CD4-positive, CD25-positive, alpha-beta regulatory T cell (primary cell): ENCODE data around the gene COG5. TPM values are rescaled to one million over a fixed set of nuclear protein-coding genes. Genes with fewer than 3 reads are reported as not detected.

Experiments
- ATAC-seq, 2 donors: fragments of 150-1000 bp; cut with Tn5 transposase; one replicate each; pipeline ENCODE4 v1.10.0; 2021; ENCODE audit warnings: low read depth in 2 of 2, moderate number of reproducible peaks in 2 of 2, moderate library complexity in 1 of 2
- DNase-seq, 3 donors: peaks; one replicate each; pipeline versions ENCODE4 v3.0.0 to v3.0.0-alpha.2; 2012 to 2022; ENCODE audit warnings: mixed read lengths in 1 of 3
- H3K27ac ChIP-seq: one replicate; pipeline ENCODE4 v1.7.0; 2013; ENCODE audit warnings: mild to moderate bottlenecking, low read length; ENCODE audit not compliant: insufficient read depth, poor library complexity, severe bottlenecking
- H3K27me3 ChIP-seq: one replicate; pipeline ENCODE4 v1.7.0; 2013; ENCODE audit warnings: low read length; ENCODE audit not compliant: control insufficient read depth, insufficient read depth
- H3K36me3 ChIP-seq: one replicate; pipeline ENCODE4 v1.7.0; 2013; ENCODE audit warnings: mild to moderate bottlenecking, low read length, moderate library complexity; ENCODE audit not compliant: control insufficient read depth, insufficient read depth
- H3K4me1 ChIP-seq: 2 replicates; pipeline ENCODE4 v1.7.0; 2013; ENCODE audit warnings: mild to moderate bottlenecking, low read length; ENCODE audit not compliant: insufficient read depth, control insufficient read depth, poor library complexity, severe bottlenecking
- H3K4me3 ChIP-seq: one replicate; pipeline ENCODE4 v1.7.0; 2013; ENCODE audit warnings: low read depth, mild to moderate bottlenecking, low read length, moderate library complexity
- H3K9me3 ChIP-seq, 2 experiments: 1 replicate in 1 of 2; 2 replicates in 1 of 2; pipeline ENCODE4 v1.7.0; 2013; ENCODE audit warnings: low read length in 2 of 2, mild to moderate bottlenecking in 1 of 2, moderate library complexity in 1 of 2; ENCODE audit not compliant: control insufficient read depth in 2 of 2
- H3K27ac Mint-ChIP-seq, 3 donors: one replicate each; pipeline ENCODE4 v1.8.0; 2020 to 2022; ENCODE audit warnings: mild to moderate bottlenecking in 3 of 3, mixed read lengths in 3 of 3, moderate library complexity in 2 of 3
- H3K27me3 Mint-ChIP-seq: one replicate; pipeline ENCODE4 v1.8.0; 2022; ENCODE audit warnings: mild to moderate bottlenecking, mixed read lengths
- H3K36me3 Mint-ChIP-seq: one replicate; pipeline ENCODE4 v1.8.0; 2020; ENCODE audit warnings: mixed read lengths
- H3K4me1 Mint-ChIP-seq, 4 donors: one replicate each; pipeline ENCODE4 v1.8.0; 2020 to 2022; ENCODE audit warnings: mixed read lengths in 4 of 4, mild to moderate bottlenecking in 1 of 4
- H3K4me3 Mint-ChIP-seq, 4 donors: one replicate each; pipeline ENCODE4 v1.8.0; 2020 to 2022; ENCODE audit warnings: mild to moderate bottlenecking in 4 of 4, mixed read lengths in 4 of 4, moderate library complexity in 3 of 4
- H3K9me3 Mint-ChIP-seq, 7 donors: one replicate each; pipeline ENCODE4 v1.8.0; 2020 to 2022; ENCODE audit warnings: mixed read lengths in 7 of 7, mild to moderate bottlenecking in 3 of 7, moderate library complexity in 2 of 7
- polyA plus RNA-seq, 4 donors: library from polyadenylated mRNA; unstranded; fragments of 300-500 nt; fragmentation: Illumina TruSeq; gene quantifications; one replicate each; pipeline ENCODE4 v1.2.3, GENCODE V29; 2021
- total RNA-seq: library from RNA; stranded (reverse); gene quantifications from one replicate; pipeline ENCODE4 v1.2.3, GENCODE V29; 2022

COG5 gene
- total and polyA plus RNA-seq, 5 donors from 2014 or later, result 23.2 to 68.2 (median 34.5) TPM

- Mint-ChIP-seq H3K4me3 (no peak overlapping the region), H3K4me1 (peaks cover 0 to 11% (median 6%) of the 10 kb centered on the region in 4 donors), H3K9me3 (no peaks in the 10 kb centered on the region), H3K36me3 (peaks cover 28% of the 10 kb centered on the region), H3K27me3 (no peaks in the 10 kb centered on the region), H3K27ac (no peak overlapping the region)
- DNase-seq (no peak), ATAC-seq (no peak)
- Histone ChIP-seq H3K27me3 (no peaks in the 10 kb centered on the region), H3K9me3 (no peaks in the 10 kb centered on the region), H3K36me3 (peaks cover 20% of the 10 kb centered on the region), H3K4me3 (no peak overlapping the region), H3K4me1 (no peaks in the 10 kb centered on the region), H3K27ac (no peak overlapping the region)
Measured at GRCh38 chr7:107319724-107320228, 243.9 kb downstream of the COG5 start.

GRCh38 chr7:107318523-107319160, 245.1 kb downstream of the COG5 start:
- no peak overlapping the region for H3K27ac Mint-ChIP-seq
- no peaks in the 10 kb centered on the region for H3K27me3 ChIP-seq
- DNase-seq, result no peak
- no peaks in the 10 kb centered on the region for H3K4me1 ChIP-seq
- H3K4me1 Mint-ChIP-seq, result peaks cover 0 to 11% (median 6%) of the 10 kb centered on the region in 4 donors
- no peak overlapping the region for H3K27ac ChIP-seq
- peaks cover 31% of the 10 kb centered on the region for H3K36me3 Mint-ChIP-seq
- H3K4me3 ChIP-seq, result no peak overlapping the region
- no peaks in the 10 kb centered on the region for H3K27me3 Mint-ChIP-seq
- H3K4me3 Mint-ChIP-seq, result no peak overlapping the region
- no peaks in the 10 kb centered on the region for H3K9me3 Mint-ChIP-seq
- H3K36me3 ChIP-seq, result peaks cover 18% of the 10 kb centered on the region
- no peaks in the 10 kb centered on the region for H3K9me3 ChIP-seq
- no peak for ATAC-seq

GRCh38 chr7:107315716-107316220, 248.0 kb downstream of the COG5 start:
- peaks cover 0 to 5% (median 4%) of the 10 kb centered on the region in 4 donors for H3K4me1 Mint-ChIP-seq
- no peaks in the 10 kb centered on the region for H3K9me3 Mint-ChIP-seq
- H3K27me3 Mint-ChIP-seq, result no peaks in the 10 kb centered on the region
- no peaks in the 10 kb centered on the region for H3K27me3 ChIP-seq
- H3K4me3 ChIP-seq, result no peak overlapping the region
- H3K4me3 Mint-ChIP-seq, result peak overlapping the region in 1 of 4 donors; percentile 54
- no peak overlapping the region for H3K27ac ChIP-seq
- H3K36me3 ChIP-seq, result peaks cover 2% of the 10 kb centered on the region
- ATAC-seq (no peak), DNase-seq (no peak)
- H3K36me3 Mint-ChIP-seq, result peaks cover 32% of the 10 kb centered on the region
- no peaks in the 10 kb centered on the region for H3K9me3 ChIP-seq
- no peaks in the 10 kb centered on the region for H3K4me1 ChIP-seq
- H3K27ac Mint-ChIP-seq, result no peak overlapping the region

GRCh38 chr7:107313355-107313754, 250.4 kb downstream of the COG5 start:
- no peaks in the 10 kb centered on the region for H3K9me3 Mint-ChIP-seq
- DNase-seq (no peak), ATAC-seq (no peak)
- no peaks in the 10 kb centered on the region for H3K4me1 ChIP-seq
- no peaks in the 10 kb centered on the region for H3K9me3 ChIP-seq
- H3K36me3 Mint-ChIP-seq, result peaks cover 32% of the 10 kb centered on the region
- no peak overlapping the region for H3K4me3 ChIP-seq
- no peaks in the 10 kb centered on the region for H3K27me3 Mint-ChIP-seq
- no peak overlapping the region for H3K4me3 Mint-ChIP-seq
- peaks cover 2% of the 10 kb centered on the region for H3K36me3 ChIP-seq
- H3K27ac Mint-ChIP-seq, result no peak overlapping the region
- peaks cover 0 to 11% (median 4%) of the 10 kb centered on the region in 4 donors for H3K4me1 Mint-ChIP-seq
- H3K27me3 ChIP-seq, result no peaks in the 10 kb centered on the region
- H3K27ac ChIP-seq, result no peak overlapping the region

- Mint-ChIP-seq H3K27ac (no peak overlapping the region), H3K36me3 (peaks cover 30% of the 10 kb centered on the region), H3K9me3 (no peaks in the 10 kb centered on the region), H3K4me3 (no peak overlapping the region), H3K27me3 (no peaks in the 10 kb centered on the region), H3K4me1 (peaks cover 0 to 13% (median 4%) of the 10 kb centered on the region in 4 donors)
- Histone ChIP-seq H3K27me3 (no peaks in the 10 kb centered on the region), H3K36me3 (peaks cover 2% of the 10 kb centered on the region), H3K4me3 (no peak overlapping the region), H3K4me1 (no peaks in the 10 kb centered on the region), H3K27ac (no peak overlapping the region), H3K9me3 (no peaks in the 10 kb centered on the region)
- ATAC-seq (no peak), DNase-seq (no peak)
Measured at GRCh38 chr7:107312418-107312817, 251.3 kb downstream of the COG5 start.

- Histone ChIP-seq H3K4me3 (no peak overlapping the region), H3K27ac (no peak overlapping the region), H3K27me3 (no peaks in the 10 kb centered on the region), H3K4me1 (no peaks in the 10 kb centered on the region), H3K9me3 (no peaks in the 10 kb centered on the region), H3K36me3 (peaks cover 2% of the 10 kb centered on the region)
- H3K4me3 Mint-ChIP-seq, result no peak overlapping the region
- no peak for DNase-seq
- no peaks in the 10 kb centered on the region for H3K27me3 Mint-ChIP-seq
- H3K36me3 Mint-ChIP-seq, result peaks cover 29% of the 10 kb centered on the region
- no peak for ATAC-seq
- H3K27ac Mint-ChIP-seq, result no peak overlapping the region
- H3K4me1 Mint-ChIP-seq, result peaks cover 6 to 15% (median 10%) of the 10 kb centered on the region in 4 donors
- no peaks in the 10 kb centered on the region for H3K9me3 Mint-ChIP-seq
Measured at GRCh38 chr7:107309296-107309695, 254.4 kb downstream of the COG5 start.

GRCh38 chr7:107304636-107305035, 259.1 kb downstream of the COG5 start:
- H3K4me3 Mint-ChIP-seq, result no peak overlapping the region
- H3K9me3 ChIP-seq, result no peaks in the 10 kb centered on the region
- DNase-seq (no peak), ATAC-seq (no peak)
- peaks cover 6 to 19% (median 7%) of the 10 kb centered on the region in 4 donors for H3K4me1 Mint-ChIP-seq
- H3K27ac Mint-ChIP-seq, result peak overlapping the region in 2 of 3 donors; percentile 12 to 24
- no peak overlapping the region for H3K4me3 ChIP-seq
- no peak overlapping the region for H3K27ac ChIP-seq
- peaks cover 8% of the 10 kb centered on the region for H3K36me3 Mint-ChIP-seq
- H3K27me3 ChIP-seq, result no peaks in the 10 kb centered on the region
- no peaks in the 10 kb centered on the region for H3K4me1 ChIP-seq
- peaks cover 2% of the 10 kb centered on the region for H3K36me3 ChIP-seq
- no peaks in the 10 kb centered on the region for H3K27me3 Mint-ChIP-seq
- no peaks in the 10 kb centered on the region for H3K9me3 Mint-ChIP-seq

GRCh38 chr7:107304063-107304462, 259.7 kb downstream of the COG5 start:
- ATAC-seq (no peak), DNase-seq (no peak)
- no peaks in the 10 kb centered on the region for H3K27me3 ChIP-seq
- H3K27me3 Mint-ChIP-seq, result no peaks in the 10 kb centered on the region
- H3K27ac Mint-ChIP-seq, result peak overlapping the region in 2 of 3 donors; percentile 6 to 24
- H3K9me3 Mint-ChIP-seq, result no peaks in the 10 kb centered on the region
- no peak overlapping the region for H3K4me3 Mint-ChIP-seq
- H3K36me3 ChIP-seq, result peaks cover 2% of the 10 kb centered on the region
- H3K36me3 Mint-ChIP-seq, result peaks cover 8% of the 10 kb centered on the region
- no peak overlapping the region for H3K27ac ChIP-seq
- H3K9me3 ChIP-seq, result no peaks in the 10 kb centered on the region
- H3K4me3 ChIP-seq, result no peak overlapping the region
- H3K4me1 Mint-ChIP-seq, result peaks cover 6 to 19% (median 8%) of the 10 kb centered on the region in 4 donors
- H3K4me1 ChIP-seq, result no peaks in the 10 kb centered on the region
